GM12801 (cell line): ENCODE data around the gene CC2D1A.

Experiments
- CTCF ChIP-seq: IDR thresholded peaks from one replicate; pipeline ENCODE4 v1.5.1; 2011; ENCODE audit warnings: control low read depth; ENCODE audit not compliant: insufficient read length; ENCODE audit errors: extremely low read depth

Gene CC2D1A

GRCh38 chr19:13968383-13968935 lies 62.5 kb downstream of the CC2D1A start:
- TF ChIP-seq CTCF = no peak

GRCh38 chr19:13968999-13969398 lies 63.0 kb downstream of the CC2D1A start:
- TF ChIP-seq CTCF = no peak

GRCh38 chr19:13969897-13970296 lies 63.9 kb downstream of the CC2D1A start:
- no peak for TF ChIP-seq CTCF

GRCh38 chr19:13972368-13973155 lies 66.6 kb downstream of the CC2D1A start:
- TF ChIP-seq CTCF = no peak

- TF ChIP-seq CTCF = no peak
These were observed 68.1 kb downstream of the CC2D1A start for GRCh38 chr19:13974073-13974472.

GRCh38 chr19:13975870-13976269 lies 69.9 kb downstream of the CC2D1A start:
- TF ChIP-seq CTCF = no peak

- no peak for TF ChIP-seq CTCF
These were observed 70.4 kb downstream of the CC2D1A start for GRCh38 chr19:13976446-13976845.
